Adrenal gland (tissue), 12 donors: ENCODE results near the gene IL16. TPM values are rescaled to one million over a fixed set of nuclear protein-coding genes. Genes with fewer than 3 reads are reported as not detected.
"Not testable (repeated sequence)": the region's sequence is repeated elsewhere in the genome, so short reads cannot be mapped to it uniquely, and the experiment has no call there.

Experiments
- DNase-seq, 7 donors: peaks; one replicate each; pipeline ENCODE4 v3.0.0-alpha.2; 2019 to 2020
- H3K27ac ChIP-seq, 5 donors: fragments of 200-600 bp; sonication (generic) in 4 of 5; 1 replicate in 3 of 5; 2 replicates in 2 of 5; pipeline versions ENCODE4 v1.5.1 to v1.8.0; 2016 to 2020; ENCODE audit warnings: mild to moderate bottlenecking in 1 of 5
- H3K27me3 ChIP-seq: fragments of 200-600 bp; 2 replicates; pipeline ENCODE4 v1.8.0; 2021
- H3K36me3 ChIP-seq, 2 donors: fragments of 200-600 bp; replicated peaks in 1 of 2; 1 replicate in 1 of 2; 2 replicates in 1 of 2; pipeline versions ENCODE4 v1.5.1 to v1.8.0; 2018 to 2022
- H3K4me1 ChIP-seq, 2 donors: fragments of 200-600 bp; replicated peaks in 1 of 2; 1 replicate in 1 of 2; 2 replicates in 1 of 2; pipeline versions ENCODE4 v1.5.1 to v1.8.0; 2018 to 2021
- H3K4me3 ChIP-seq, 4 donors: fragments of 200-600 bp; sonication (generic) in 3 of 4; one replicate each; pipeline ENCODE4 v1.5.1; 2016 to 2018
- H3K9me3 ChIP-seq, 3 donors: fragments of 200-600 bp; sonication (generic) in 1 of 3; replicated peaks in 1 of 3; 1 replicate in 2 of 3; 2 replicates in 1 of 3; pipeline versions ENCODE4 v1.5.1 to v1.8.0; 2016 to 2021
- CTCF ChIP-seq, 6 experiments: fragments of 450-650 bp in 4 of 6; fragments of 200-600 bp in 2 of 6; sonication (generic) in 1 of 6; IDR thresholded peaks; 1 replicate in 5 of 6; 2 replicates in 1 of 6; pipeline versions ENCODE4 v1.5.1 to v1.8.0; 2016 to 2021; ENCODE audit warnings: antibody characterized with exemption in 6 of 6, mild to moderate bottlenecking in 2 of 6, moderate library complexity in 1 of 6
- POLR2A ChIP-seq, 2 donors: fragments of 450-650 bp; IDR thresholded peaks; one replicate each; pipeline ENCODE4 v1.6.1; 2017; ENCODE audit warnings: antibody characterized with exemption in 2 of 2, mild to moderate bottlenecking in 2 of 2, moderate library complexity in 1 of 2
- WGBS, 4 donors: extraction: QIAGEN DNeasy Blood & Tissue Kit in 2 of 4; methylation state at CpG; one replicate each; pipeline versions ENCODE4 v1.1.5 to v1.1.7; 2013 to 2017; 5-methylcytosine and 5-hydroxymethylcytosine counted together
- intact Hi-C, 2 donors: fragments of 100-400 bp; cut with DNase I; formaldehyde crosslinking; loops; one replicate each; pipeline versions ENCODE4 v1.14.1 to v1.15.0; 2022 to 2023
- polyA plus RNA-seq, 3 donors: library from polyadenylated mRNA; stranded (reverse); fragments of 200-250 nt in 2 of 3; fragments of 350-450 nt in 1 of 3; fragmentation: Illumina TruSeq in 1 of 3; extraction: RNeasy Lipid Tissue Mini Kit (QIAGEN cat#74804) in 1 of 3; gene quantifications; one replicate each; pipeline ENCODE4 v1.2.3, GENCODE V29; 2013 to 2014
- total RNA-seq, 9 donors: library from RNA; depleted of rRNA in 4 of 9; stranded (reverse); fragments of >200 nt in 4 of 9; fragments of 120-200 nt in 1 of 9; fragmentation: NEBNext Ultra II Directional in 1 of 9; extraction: Animal tissue kit (Norgen Biotek cat#: 25700) in 1 of 9; gene quantifications; one replicate each; pipeline versions ENCODE4 v1.1.0 to v1.2.4, GENCODE V29; 2013 to 2023
- donor health status: healthy with polysubstance abuse.
- donor health status: Bipolar disorder and iron deficiency.
- donor health status: DM: yes; HTN: yes; CAD: no.
- donor health status: DM: no; HTN: no; CAD: no.
- donor health status: DM: no; HTN: no; CAD: no.
- donor health status: DM: yes; HTN: yes; CAD: no.

The IL16 gene
- total and polyA plus RNA-seq, 12 donors = 2.2 to 16.0 (median 6.3) TPM

GRCh38 chr15:81197688-81198281 is 1.1 kb downstream of the IL16 start:
- intact Hi-C loops = no loop called here
- Histone ChIP-seq H3K9me3 (no peaks in the 10 kb centered on the region), H3K4me1 (no peaks in the 10 kb centered on the region), H3K27me3 (peaks cover 8% of the 10 kb centered on the region), H3K27ac (no peak overlapping the region), H3K36me3 (no peaks in the 10 kb centered on the region), H3K4me3 (no peak overlapping the region)
- WGBS, 4 donors = 62 to 72% (median 69%) methylated on average over 7 of the region's 7 CpGs
- no peak for DNase-seq
- no peak for TF ChIP-seq CTCF (IDR thresholded peaks at IDR 0.05)
- no peak for TF ChIP-seq POLR2A (IDR thresholded peaks at IDR 0.05)

- no peak for TF ChIP-seq CTCF (IDR thresholded peaks at IDR 0.05)
- no peak for TF ChIP-seq POLR2A (IDR thresholded peaks at IDR 0.05)
- WGBS, 4 donors = 68 to 78% (median 77%) methylated on average over 9 to 11 of the region's 11 CpGs
- intact Hi-C loops = no loop called here
- no peak overlapping the region for H3K27ac ChIP-seq
- peaks cover 8% of the 10 kb centered on the region for H3K27me3 ChIP-seq
- no peaks in the 10 kb centered on the region for H3K4me1 ChIP-seq
- H3K9me3 ChIP-seq = no peaks in the 10 kb centered on the region
- DNase-seq = no peak
- H3K4me3 ChIP-seq = no peak overlapping the region
- no peaks in the 10 kb centered on the region for H3K36me3 ChIP-seq
These were observed 2.5 kb downstream of the IL16 start for GRCh38 chr15:81199031-81199779.

GRCh38 chr15:81206018-81206417 is 9.3 kb downstream of the IL16 start:
- H3K27me3 ChIP-seq = no peaks in the 10 kb centered on the region
- 75 to 91% (median 83%) methylated on average over 3 of the region's 3 CpGs for WGBS, 4 donors
- intact Hi-C loops = no loop called here

DNA sequence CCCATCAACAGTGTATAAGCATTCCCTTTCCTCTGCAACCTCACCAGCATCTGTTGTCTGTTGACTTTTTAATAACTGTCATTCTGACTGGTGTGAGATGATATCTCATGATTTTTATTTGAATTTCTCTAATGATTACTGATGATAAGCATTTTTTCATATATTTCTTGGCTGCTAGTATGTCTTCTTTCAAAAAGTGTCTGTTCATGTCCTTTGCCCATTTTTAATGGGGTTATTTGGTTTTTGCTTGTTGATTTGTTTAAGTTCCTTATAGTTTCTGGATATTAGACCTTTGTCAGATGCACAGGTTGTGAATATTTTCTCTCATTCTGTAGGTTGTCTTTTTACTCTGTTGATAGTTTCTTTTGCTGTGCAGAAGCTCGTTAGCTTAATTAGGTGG is 11.3 kb downstream of the IL16 start:
- intact Hi-C loops, H3K9me3 ChIP-seq, DNase-seq, H3K4me1 ChIP-seq, H3K27me3 ChIP-seq, H3K4me3 ChIP-seq, H3K36me3 ChIP-seq, H3K27ac ChIP-seq: not testable (repeated sequence)
- 58 to 90% (median 71%) methylated on average over 1 of the region's 1 CpG for WGBS, 4 donors

More at GRCh38 chr15:81206018-81206417, 9.3 kb downstream of the IL16 start:
- Histone ChIP-seq H3K27ac (no peak overlapping the region), H3K4me3 (no peak overlapping the region), H3K9me3 (no peaks in the 10 kb centered on the region), H3K36me3 (no peaks in the 10 kb centered on the region), H3K4me1 (no peaks in the 10 kb centered on the region)
- TF ChIP-seq POLR2A (IDR thresholded peaks at IDR 0.05) (no peak), CTCF (IDR thresholded peaks at IDR 0.05) (no peak)
- DNase-seq = no peak

- H3K27me3 ChIP-seq = no peaks in the 10 kb centered on the region
- no peaks in the 10 kb centered on the region for H3K36me3 ChIP-seq
- H3K27ac ChIP-seq = no peak overlapping the region
- TF ChIP-seq CTCF (IDR thresholded peaks at IDR 0.05) (no peak), POLR2A (IDR thresholded peaks at IDR 0.05) (no peak)
- no peak for DNase-seq
- intact Hi-C loops = no loop called here
- WGBS, 4 donors = 54 to 65% (median 56%) methylated on average over 5 of the region's 5 CpGs
- no peaks in the 10 kb centered on the region for H3K4me1 ChIP-seq
- H3K4me3 ChIP-seq = no peak overlapping the region
- no peaks in the 10 kb centered on the region for H3K9me3 ChIP-seq
These were observed 13.0 kb downstream of the IL16 start for GRCh38 chr15:81209635-81210034.
